CD4-positive, alpha-beta T cell treated with Interleukin-21 for 1 hour (primary cell): ENCODE results near the gene DENND11.
"Not testable (repeated sequence)": the region's sequence is repeated elsewhere in the genome, so short reads cannot be mapped to it uniquely, and the experiment has no call there.

Experiments
- DNase-seq: peaks from one replicate; pipeline ENCODE4 v3.0.0-alpha.2; 2020

DENND11 gene

DNA sequence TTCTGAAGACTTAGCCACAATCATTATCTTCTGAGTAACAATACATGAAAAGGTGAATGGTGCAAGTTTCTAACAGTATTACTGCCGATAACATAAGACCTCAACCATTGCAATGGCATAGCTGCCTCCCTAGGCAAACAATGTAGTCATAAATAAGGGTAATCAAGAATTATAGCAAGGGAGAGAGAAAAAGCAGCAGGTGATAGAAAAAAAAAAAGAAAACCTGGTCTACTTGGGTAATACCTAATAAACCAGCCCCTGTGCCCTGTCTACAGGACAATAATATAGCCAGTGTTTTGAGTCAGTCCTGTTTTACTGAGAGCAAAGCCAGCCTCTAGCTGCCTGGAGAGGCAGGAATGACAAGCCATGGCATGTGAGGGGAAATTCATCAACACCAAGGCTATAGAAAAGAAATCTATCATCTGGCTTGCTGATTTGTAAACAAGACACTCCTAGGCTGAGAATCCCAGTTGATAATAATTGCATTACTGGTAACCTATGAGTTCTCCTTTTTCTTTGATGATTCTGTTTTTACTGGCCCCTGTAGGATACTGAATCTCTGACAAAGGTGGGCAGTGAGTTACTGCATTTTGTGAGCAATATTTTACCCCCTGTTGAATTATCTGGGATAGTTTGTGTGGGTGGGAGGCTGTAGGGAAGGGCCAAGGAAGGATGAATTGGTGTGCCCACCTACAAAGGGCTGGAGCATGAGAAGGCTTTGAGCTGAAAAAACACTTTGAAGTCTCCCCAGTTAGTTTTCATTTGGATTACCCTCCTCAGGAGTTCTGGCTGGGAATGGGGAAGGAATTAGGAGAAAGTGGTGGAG, 4.5 kb upstream of the DENND11 start:
- DNase-seq = no peak

DNA sequence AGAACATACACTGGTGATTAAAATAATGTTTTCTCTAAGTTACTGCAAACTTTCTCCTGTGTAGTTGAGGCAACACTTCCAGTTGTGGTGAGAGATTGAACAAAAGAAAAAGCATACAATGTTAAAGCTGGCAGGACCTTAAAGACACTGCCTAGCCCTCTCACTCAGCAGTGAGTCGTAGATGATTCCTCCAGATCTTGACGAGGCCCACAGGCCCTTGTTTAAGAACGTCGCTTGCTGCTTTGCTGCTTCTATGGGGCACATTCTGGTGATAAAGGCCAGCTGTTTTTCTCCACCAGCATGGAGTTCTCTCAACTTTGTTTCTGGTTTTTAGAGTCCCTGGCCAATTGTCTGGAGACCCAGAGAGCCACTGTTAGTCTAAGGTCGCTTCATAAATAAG, 2.8 kb upstream of the DENND11 start:
- no peak for DNase-seq

DNA sequence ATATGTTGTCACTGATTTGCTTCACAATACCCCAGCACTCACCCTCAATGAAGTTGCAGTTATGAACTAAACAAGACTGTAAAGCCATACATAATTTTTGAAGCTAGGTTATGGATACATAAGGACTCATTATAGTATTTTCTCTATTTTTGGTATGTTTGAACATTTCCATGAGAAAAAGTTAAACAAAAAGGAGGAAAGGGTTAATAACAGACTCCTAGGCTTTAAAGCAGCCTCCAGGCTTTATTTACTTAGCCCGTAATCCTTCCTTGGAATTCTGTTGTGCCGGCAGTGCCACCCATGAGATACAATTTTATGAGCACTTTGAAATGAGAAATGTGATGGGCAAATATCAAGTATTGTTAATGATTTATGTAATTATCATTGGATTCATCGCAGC, 2.1 kb upstream of the DENND11 start:
- DNase-seq = no peak

DNA sequence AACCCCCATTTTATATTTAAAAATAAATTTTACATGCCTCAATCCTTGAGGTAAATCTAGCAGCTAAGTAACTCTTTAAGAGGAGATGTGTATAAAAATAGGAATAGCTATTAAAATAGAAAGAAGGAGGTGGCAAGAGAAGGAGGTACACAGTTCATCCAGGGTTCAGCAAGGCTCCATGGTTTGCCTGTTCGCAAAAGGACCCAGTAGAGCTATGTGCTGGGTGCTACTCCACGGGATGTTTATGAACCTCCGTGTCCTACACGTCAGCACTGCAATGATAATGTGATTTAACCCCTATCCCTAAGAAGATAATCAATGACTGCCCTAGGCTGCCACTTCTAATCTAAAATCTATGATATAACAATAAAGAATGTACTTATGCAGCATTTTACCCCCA, 926 bp upstream of the DENND11 start:
- DNase-seq = no peak

DNA sequence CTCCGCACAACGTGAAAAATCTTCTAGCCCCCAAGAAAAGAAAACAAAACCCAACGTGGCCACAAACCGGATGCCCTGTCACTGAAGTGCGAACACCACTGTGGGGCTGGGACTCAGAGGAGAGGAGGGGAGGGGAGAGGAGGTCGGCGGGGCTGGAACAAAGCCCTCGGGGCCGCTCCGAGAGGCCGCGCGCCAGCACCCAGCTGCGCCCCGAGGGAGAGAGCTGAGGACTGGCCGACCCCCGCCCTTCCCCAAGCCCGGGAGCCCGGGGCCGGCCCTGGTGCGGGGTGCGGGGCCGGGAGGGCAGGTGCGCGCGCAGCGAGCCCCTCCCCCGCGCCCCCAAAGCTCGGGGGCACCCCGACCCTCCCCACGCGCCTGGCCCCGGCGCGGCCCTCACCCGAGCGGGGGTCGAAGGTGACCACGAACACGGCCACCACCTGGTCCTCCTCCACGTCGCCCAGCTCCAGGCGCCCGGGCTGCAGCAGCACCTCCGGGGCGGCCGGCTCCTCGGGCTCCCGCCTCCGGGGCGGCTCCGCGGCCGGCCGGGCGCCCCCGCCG, 398 bp downstream of the DENND11 start:
- peak; percentile 79 for DNase-seq

DNA sequence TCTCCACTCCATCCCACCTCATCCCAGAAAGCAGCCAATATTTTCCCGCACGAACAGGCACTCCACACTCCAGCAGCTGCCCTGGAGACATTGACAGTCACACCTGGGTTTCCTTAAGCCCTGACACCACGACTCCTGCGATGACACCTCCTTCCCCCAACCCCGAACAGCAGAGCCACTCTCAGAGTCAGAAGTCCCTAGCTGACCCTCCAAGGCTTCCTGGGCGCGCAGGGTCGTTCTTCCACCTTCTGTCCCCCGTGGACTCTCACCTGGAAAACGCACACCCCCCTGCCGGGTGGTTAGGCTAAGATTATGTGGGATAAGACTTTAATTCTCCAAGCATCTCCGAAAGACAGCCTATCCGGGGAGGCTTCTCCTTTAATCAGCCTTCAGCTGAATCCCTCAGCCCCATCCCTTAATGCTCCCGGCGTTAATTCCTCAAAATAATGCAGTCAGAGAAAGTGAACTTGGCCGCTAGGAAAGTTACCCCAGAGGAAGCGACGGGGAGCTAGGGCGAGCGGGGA, 1.1 kb downstream of the DENND11 start:
- peak; percentile 4 for DNase-seq

DNA sequence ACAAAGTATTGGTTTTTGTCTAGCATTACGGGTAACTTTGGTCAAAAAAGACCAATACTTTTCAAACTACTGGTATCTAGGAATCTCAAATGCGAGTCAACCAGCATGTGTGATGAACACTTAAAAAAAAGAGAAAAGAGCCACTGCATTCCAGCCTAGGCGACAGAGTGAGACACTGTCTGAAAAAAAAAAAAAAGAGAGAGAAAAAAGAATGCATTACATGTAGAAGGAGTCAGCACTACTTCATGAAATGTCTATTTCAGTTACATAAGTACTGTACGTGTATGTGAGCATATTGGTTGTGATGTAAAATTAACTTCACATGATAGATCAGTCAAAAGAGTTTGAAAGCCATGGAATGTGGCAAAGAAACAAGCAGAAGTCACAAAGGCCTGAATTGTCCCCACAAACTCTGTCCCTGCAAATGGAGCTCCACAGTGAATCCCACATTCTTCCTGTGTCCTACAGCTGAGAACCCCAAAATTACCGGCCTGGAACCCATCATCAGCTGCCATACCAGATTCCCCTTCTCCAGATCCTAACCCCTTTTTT, 1.6 kb downstream of the DENND11 start:
- DNase-seq = no peak

DNA sequence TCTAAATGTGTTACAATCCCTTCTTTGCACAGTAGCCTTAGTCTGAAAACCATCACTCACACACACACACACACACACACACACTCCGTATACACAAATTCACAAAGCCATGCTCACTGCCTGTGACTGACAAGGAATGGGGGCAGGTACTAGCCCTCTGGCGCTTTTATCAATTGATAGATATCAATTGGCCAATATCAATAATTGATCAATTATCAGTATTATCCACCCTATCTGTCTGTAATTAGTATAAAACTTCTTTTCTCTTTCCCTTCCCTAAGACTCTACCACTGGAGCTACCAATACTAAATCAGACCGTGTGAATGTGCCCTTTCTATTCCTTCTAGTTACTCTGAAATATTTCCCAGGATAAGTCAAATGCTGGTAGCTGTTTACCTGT, 2.1 kb downstream of the DENND11 start:
- no peak for DNase-seq

DNA sequence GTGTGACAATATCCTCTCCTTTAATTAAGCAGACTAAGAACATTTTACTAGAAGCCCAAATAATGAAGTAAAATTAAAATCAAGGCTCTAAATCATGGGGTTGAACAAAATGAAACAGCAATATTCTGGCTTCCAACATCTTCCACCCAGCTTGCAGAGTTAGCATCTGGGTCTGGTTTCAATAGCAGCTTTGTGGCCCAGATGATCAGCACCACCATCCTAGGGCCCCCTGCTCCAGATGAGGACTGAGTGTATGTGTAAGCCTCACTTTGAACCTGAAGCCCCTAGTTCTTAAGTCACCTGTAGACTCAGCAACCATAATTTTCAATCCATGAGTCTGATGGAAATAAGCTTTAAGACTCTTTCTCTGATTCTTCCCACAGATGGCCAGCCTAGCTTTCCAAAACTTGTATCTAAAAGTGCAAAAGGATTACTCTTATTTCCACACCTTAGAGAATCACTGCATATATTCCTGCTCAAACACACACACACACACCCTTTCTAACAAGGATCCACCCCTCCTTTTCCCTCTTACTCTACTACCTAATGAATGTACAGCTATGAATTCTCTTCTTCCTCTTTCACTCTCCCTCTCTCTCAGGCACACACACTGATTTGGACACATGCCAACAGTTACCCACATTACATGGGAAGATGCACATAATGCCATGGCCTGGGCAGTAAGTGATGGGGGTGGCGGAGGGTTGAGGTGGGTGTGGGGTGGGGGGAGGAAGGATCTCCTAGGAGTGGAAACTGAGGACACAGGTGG, 3.5 kb downstream of the DENND11 start:
- peak; percentile 6 for DNase-seq

DNA sequence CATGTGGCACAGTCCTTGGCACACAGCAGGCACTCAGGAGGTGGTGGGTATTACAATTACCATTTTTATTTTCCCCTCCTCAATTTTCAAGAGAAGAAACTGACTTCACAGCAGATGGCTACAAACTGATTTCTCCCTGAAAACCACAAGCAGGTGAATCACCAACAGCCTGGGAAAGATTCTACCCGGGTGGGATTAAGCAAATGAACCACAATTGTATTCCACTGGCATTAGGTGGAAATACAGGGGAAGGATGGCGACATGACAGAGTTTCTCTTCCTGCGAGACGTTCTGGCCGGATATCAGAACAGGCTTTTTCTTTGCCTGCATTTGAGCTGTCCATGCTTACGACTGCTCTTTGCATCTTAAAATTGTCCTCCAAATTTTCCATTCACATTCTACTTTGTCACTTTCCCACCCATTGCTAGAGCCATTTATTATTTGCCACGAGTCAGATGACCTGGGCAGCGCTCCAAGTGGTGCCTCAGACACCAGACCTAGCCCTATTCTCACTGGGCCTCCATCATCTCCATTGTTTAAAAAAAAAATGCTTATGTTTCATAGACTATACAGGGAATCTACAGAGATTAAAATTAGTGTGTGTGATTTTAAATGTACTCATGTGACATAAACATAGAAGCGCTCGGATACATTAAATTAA, 4.6 kb downstream of the DENND11 start:
- no peak for DNase-seq

DNA sequence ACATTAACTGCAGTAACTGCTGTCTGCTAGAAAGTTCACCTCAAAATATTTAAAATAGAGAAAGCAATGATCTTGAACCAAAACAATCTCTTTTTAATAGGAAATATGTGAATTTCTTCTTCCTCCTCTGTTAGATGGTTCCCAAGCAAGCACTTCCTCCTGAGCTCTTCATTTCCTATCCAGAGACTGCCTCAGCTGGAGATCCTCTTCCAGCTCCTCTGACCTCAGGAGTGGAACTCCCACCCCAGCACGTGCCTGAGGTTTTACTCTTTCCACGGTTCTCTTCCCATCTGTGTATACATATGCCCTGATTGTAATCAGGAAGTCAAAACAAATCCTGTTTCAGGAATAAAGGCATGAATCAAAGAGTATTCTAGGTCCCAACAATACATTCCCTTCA, 5.6 kb downstream of the DENND11 start:
- DNase-seq = no peak

DNA sequence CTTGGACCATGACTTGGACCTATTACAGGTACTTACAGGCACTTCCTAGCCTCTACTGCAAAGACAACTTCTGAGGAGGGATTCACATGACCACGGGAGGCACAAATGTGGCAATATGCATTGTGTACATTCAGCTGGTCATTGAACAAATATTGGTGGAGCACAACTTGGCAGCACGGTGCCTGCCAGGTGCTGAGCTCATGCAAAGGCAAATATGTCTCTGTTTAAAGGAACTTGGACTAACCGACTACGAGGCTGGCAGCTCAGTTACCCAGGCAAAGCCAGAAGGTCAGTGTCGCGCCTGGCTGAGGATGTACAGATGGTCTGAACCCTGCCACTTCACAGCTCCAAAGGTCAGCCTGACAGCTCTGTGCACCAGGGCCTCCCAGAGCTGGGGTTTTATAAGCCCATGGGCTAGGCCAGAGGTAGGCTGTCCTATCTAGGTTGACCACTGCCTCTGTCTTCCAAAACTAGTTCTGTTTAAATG, 6.1 kb downstream of the DENND11 start:
- DNase-seq = no peak

DNA sequence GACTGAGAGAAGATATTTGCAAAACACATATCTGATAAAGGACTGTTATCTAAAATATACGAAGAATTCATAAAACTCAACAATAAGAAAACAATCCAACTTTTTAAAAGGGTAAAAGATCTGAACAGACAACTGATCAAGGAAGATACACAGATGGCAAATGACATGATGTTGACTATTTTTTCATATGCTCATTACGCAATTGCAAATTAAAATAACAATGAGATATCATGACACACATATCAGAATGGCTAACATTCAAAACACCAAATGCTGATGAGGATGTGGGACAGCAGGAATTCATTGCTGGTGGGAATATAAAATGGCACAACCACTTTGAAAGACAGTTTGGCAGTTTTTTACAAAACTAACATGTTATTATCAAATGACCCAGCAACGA, 8.9 kb downstream of the DENND11 start:
- no peak for DNase-seq

DNA sequence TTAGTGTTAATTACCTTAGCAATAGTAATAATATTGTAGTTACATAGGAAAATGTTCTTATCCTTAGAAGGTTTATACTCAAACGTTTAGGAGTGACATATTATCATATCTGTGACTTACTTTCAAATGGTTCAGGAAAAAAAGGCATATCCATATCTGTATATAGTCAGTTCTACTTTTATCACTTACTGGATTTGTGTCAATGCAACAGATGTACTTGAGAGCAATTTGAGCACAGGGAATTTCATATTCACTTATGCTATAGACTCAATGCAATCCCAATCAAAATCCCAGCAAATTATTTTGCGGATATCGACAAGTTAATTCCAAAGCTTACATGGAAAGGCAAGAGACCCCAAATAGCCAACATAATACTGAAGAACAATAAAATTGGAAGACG, 10.0 kb downstream of the DENND11 start:
- no peak for DNase-seq

DNA sequence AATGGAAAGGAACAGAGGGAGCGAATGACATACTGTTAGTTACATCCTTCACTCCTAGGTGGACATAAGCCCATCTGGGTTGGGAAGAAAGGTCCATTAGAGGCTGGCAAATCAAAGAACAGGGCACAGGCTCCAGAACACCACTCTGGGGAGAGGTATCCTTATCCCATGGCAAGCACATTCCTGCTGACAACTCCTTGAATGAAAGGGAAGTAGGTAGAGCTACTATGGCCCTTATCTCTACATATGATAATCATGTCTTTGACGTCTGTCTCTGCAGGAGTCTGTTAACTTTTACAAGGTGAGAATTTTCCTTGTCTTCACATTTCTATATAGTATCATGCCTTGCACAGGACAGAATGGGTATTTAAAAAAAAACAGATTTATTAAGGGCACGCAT, 10.4 kb downstream of the DENND11 start:
- DNase-seq = no peak

DNA sequence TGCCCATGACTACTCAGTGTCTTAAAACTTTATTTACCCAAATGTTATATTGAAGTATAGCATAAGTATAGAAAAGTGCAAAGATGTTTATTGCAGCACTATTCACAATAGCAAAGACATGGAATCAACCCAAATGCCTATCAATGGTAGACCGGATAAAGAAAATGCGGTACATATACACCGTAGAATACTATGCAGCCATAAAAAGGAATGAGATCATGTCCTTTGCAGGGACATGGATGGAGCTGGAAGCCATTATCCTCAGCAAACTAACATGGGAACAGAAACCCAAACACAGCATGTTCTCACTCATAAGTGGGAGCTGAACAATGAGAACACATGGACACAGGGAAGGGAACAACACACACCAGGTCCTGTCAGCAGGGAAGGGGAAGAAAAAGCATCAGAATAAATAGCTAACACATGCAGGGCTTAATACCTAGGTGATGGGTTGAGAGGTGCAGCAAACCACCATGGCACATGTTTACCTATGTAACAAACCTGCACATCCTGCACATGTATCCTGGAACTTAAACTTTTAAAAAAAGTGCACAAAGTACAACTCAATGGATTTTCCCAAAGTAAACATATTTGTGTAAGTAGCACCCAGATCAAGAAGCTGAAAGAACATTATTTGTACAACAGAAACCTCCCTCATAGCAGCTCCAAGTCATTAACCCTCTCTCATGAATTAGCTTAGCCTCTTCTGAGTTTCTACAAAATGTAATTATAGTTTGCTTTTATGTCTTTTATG, 12.7 kb downstream of the DENND11 start:
- not testable (repeated sequence) for DNase-seq

DNA sequence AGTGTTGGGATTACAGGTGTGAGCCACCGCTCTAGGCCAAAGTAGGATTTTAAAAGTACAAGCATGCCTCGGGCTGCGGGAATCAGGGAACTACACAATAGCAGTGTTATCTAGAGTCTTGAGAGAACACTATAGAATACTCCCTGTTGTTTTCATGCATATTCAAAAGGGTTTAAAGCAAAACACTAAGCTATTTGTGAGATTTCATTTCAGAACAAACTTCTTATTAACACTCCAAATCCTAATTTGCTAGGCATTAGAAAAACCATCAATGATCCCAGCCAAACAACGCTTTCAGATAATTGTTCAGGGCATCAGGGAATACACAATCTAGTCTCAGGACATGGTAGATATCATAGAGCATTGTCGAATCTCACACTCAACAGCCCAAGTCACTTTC, 13.9 kb downstream of the DENND11 start:
- DNase-seq = no peak

DNA sequence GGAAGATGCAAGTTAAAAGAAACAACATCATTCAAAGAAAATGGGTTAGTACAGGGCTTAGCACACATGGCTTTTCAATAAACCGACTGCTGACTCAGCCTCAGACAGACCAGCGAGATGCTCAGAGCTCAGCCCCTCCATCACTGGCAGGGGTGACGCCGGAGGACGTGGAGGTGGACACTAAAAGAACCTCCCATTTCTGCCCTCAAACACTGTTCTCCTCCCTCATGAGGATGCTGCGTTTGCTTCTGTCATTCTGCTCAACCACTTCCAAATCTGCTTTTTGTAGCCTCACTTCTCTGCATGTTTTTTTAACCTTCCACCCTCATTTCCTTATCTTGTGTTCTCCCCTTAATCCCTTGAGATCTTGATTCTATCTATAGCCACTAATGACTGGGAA, 15.3 kb downstream of the DENND11 start:
- no peak for DNase-seq

DNA sequence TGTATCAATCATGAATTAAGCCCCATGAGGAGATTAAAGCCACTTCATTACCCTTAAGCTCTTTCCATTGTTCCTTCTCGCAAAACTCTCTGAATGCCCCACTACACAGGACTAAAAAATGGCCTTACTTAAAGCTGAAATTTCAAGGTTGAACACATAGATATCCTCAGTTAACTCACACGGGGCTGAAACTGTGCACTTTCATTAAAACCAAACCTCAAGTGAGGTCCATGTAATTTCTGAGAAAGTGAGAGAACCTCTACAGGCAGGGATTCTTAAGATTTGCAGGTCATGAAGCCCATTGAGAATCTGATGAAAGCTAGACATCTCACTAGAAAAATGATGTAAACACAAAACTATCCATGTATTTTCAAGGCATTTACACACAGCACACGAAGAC, 15.9 kb downstream of the DENND11 start:
- DNase-seq = no peak

DNA sequence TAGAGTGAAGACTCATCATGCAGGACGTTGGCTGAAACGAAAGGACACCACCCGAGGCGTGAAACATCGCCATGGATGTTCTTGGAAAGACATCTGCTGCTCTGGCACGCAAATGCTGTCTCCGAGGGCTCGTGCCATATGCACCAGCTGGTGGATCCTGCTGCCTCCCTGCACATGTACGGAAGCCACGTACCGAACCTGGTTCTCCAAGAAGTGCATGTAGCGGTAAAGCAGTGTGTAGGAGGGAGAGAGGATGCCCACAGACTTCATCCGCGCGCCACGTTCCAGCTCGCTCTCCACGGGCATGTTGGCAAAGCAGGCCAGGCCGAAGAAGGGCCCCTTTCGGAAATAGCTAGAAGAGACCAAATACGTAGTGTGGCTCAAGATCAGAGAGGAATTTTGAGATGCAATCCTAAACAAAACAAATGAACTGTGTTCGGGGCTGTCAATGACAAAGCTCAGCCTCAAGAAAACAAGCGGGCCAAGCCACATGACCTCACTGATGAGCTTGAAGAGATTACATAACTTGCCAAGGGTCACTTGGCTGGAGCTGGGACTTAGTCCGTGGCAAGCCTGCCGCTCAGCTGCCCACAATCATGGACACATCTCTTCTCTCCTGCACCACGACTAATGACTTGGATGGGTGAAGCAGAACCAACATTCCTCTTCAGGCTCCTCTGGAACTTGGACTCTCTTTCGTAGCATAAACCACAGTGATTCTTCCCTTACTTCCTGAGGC, 16.5 kb downstream of the DENND11 start:
- no peak for DNase-seq

DNA sequence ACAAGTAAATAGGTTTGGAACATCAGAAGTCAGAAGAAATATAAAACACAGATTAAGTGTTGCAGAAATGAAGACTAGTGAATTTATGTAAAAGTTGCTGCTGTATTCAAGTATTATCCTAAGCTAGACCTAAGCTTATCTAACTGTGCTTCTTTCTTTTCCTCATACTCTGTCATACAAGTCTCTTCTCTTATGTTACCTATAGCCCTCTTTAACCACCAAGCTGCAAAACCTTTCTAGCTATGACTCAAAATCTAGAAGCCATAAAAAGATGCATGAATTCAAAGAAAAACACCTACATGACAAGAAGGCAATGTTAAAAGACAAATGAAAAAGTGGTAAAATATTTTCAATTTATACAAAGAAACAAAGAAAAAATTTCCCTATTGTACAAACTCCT, 23.0 kb downstream of the DENND11 start:
- DNase-seq = no peak
